Body of pancreas (tissue), 4 donors: ENCODE measurements around the gene GLI1.

Experiments
- CTCF ChIP-seq, 7 experiments: fragments of 450-650 bp in 4 of 7; fragments of 200-600 bp in 3 of 7; sonication (generic) in 3 of 7; IDR thresholded peaks; one replicate each; pipeline ENCODE4 v1.5.1; 2016 to 2019; ENCODE audit warnings: antibody characterized with exemption in 7 of 7
- POLR2A ChIP-seq, 3 donors: fragments of 450-650 bp; IDR thresholded peaks; one replicate each; pipeline ENCODE4 v1.6.1; 2016; ENCODE audit warnings: antibody characterized with exemption in 3 of 3, mild to moderate bottlenecking in 2 of 3

- TF ChIP-seq CTCF (IDR thresholded peaks at IDR 0.05): no peak
- no peak for TF ChIP-seq POLR2A (IDR thresholded peaks at IDR 0.05)
Observed at GRCh38 chr12:57433370-57433769, 26.2 kb upstream of the GLI1 start.
